Measurements from ENCODE around the gene ADAP2. TPM values are rescaled to one million over a fixed set of nuclear protein-coding genes. Genes with fewer than 3 reads are reported as not detected.

The ADAP2 gene
- total RNA-seq, 1 experiment from 2014 or later, result 0.76 TPM

DNA sequence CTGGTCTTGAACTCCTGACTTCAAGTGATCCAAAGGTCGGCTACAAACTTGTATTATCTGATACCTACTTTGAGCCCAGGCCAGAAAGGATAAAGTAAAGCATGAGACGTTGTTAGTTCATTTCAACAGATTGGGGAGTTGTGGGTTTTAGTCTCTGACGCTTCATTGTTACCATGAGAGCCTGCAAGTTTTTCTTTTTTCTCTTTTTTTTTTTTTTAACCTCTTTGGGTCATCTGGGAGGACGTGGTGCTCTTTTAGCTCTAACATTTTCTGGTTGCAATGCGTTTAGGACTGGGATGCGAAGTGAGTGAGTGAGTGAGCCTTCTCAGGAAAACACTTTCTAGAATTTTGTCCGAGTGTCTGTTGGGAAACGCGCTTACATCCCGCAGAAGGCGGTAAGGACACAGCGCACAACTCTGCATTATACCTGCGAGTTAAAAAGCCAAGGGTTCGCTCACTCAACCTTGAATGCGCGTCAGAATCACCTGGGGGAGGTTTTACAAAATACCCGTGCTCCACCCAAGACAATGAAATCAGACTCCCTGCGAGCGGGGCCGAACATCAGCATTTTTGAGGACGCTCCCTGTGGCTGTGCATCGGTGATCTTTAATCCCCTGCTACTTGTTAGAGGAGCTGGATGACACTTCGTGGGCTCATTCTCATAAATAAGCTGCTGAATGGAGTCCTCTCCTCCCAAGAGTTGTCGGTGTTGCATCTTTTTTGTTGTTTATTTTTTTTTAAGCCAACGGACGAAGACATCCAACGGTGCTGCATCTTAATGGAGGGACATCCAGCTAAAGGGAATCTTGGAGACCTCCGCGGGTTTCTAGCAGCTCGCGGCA lies 48.5 kb downstream of the ADAP2 start:
- H3K4me3 ChIP-seq, result peak overlapping the region; percentile 88
- peak in 1 of 2 experiments; percentile 39 for DNase-seq
- CTCF ChIA-PET, result interaction anchor here (0.6 kb wide), 2 partner anchors 220 to 953 kb away, joined by 3 read pairs; no protein-coding TSS in a partner anchor
- TF ChIP-seq CTCF (conservative IDR thresholded peaks at IDR 0.05), result no peak
- no peak for TF ChIP-seq EZH2 (IDR thresholded peaks at IDR 0.05; ENCODE audit: low read depth)
- peaks cover 22% of the 10 kb centered on the region for H3F3A ChIP-seq (ENCODE audit: insufficient read depth, low read depth)
- peak overlapping the region; percentile 91 for H2AFZ ChIP-seq
- H3K9me3 ChIP-seq (ENCODE audit: insufficient read depth, low read depth), result no peaks in the 10 kb centered on the region
- peaks cover 15% of the 10 kb centered on the region; the same call in 1 of the 2 replicates for H3K4me1 ChIP-seq (replicated peaks; ENCODE audit: insufficient read depth)
- H3K9me2 ChIP-seq (ENCODE audit: insufficient read depth), result no peaks in the 10 kb centered on the region
- POLR2A ChIA-PET (ENCODE audit: unreplicated experiment), result interaction anchor here (0.6 kb wide), 1 partner anchor 493 kb away, joined by 7 read pairs; the partner anchor contains the start of gene GOSR1
- no peaks in the 10 kb centered on the region for H3K27me3 ChIP-seq (ENCODE audit: insufficient read depth, low read depth)
- peak overlapping the region; percentile 78 for H3K27ac ChIP-seq
- H3K36me3 ChIP-seq (ENCODE audit: low read depth), result no peaks in the 10 kb centered on the region
- H3K4me2 ChIP-seq, result peak overlapping the region; percentile 78
- intact Hi-C loops (cut with micrococcal nuclease; ENCODE audit: unreplicated experiment), result loop anchor here (1.0 to 5.0 kb wide), 2 partner anchors 48 to 64 kb away; partner anchors contain the start of genes ADAP2 and TEFM
- H3K79me2 ChIP-seq (ENCODE audit: low read depth), result peaks cover 34% of the 10 kb centered on the region
- TSS peak; percentile 80 for BruUV-seq (replicated peaks)
- H4K20me1 ChIP-seq (ENCODE audit: insufficient read depth), result no peaks in the 10 kb centered on the region; the same call in 1 of the 2 replicates

GRCh38 chr17:30970831-30971567 lies 49.3 kb downstream of the ADAP2 start, which contains the start of gene RNF135:
TSS of gene RNF135 (plus strand) at chr17:30971039. CDS start at chr17:30971074, 35 bp downstream.
- CTCF ChIA-PET, result no interaction called here
- Histone ChIP-seq H3K9me3 (ENCODE audit: insufficient read depth, low read depth) (no peaks in the 10 kb centered on the region), H3K79me2 (ENCODE audit: low read depth) (peaks cover 34% of the 10 kb centered on the region), H4K20me1 (ENCODE audit: insufficient read depth) (no peaks in the 10 kb centered on the region; the same call in 1 of the 2 replicates), H3F3A (ENCODE audit: insufficient read depth, low read depth) (peaks cover 22% of the 10 kb centered on the region), H3K9me2 (ENCODE audit: insufficient read depth) (no peaks in the 10 kb centered on the region), H3K4me3 (peak within 1 kb of the TSS; percentile 88), H3K4me1 (replicated peaks; ENCODE audit: insufficient read depth) (peaks cover 15% of the 10 kb centered on the region; the same call in 1 of the 2 replicates), H3K36me3 (ENCODE audit: low read depth) (no peaks in the 10 kb centered on the region), H2AFZ (peak within 1 kb of the TSS; percentile 91), H3K27me3 (ENCODE audit: insufficient read depth, low read depth) (no peaks in the 10 kb centered on the region), H3K27ac (peak within 1 kb of the TSS; percentile 78), H3K4me2 (peak within 1 kb of the TSS; percentile 78)
- no TSS peak for BruUV-seq (replicated peaks)
- DNase-seq, result peak; percentile 77 to 85
- POLR2A ChIA-PET (ENCODE audit: unreplicated experiment), result interaction anchor here (0.6 kb wide), 2 partner anchors 494 to 1306 kb away, joined by 3 to 7 read pairs; partner anchors contain the start of gene GOSR1
- intact Hi-C loops (cut with micrococcal nuclease; ENCODE audit: unreplicated experiment), result loop anchor here (1.0 to 5.0 kb wide), 2 partner anchors 49 to 65 kb away; partner anchors contain the start of genes ADAP2 and TEFM
- TF ChIP-seq CTCF (conservative IDR thresholded peaks at IDR 0.05) (peak; percentile 31; the same call in 1 of the 2 replicates), EZH2 (IDR thresholded peaks at IDR 0.05; ENCODE audit: low read depth) (no peak)

Data from PC-9 (cell line).